Measurements from ENCODE around the gene DCBLD2. TPM values are rescaled to one million over a fixed set of nuclear protein-coding genes. Genes with fewer than 3 reads are reported as not detected.

Gene DCBLD2
- total RNA-seq, 1 donor from 2014 or later = 33.7 TPM

- Histone ChIP-seq H3K9me3 (replicated peaks) (no peaks in the 10 kb centered on the region), H3K27me3 (ENCODE audit: low read depth) (no peaks in the 10 kb centered on the region), H3K4me1 (peaks cover 12% of the 10 kb centered on the region), H3K36me3 (peaks cover 57% of the 10 kb centered on the region), H3K4me3 (no peak overlapping the region), H3K27ac (replicated peaks) (no peak overlapping the region)
- no peak for TF ChIP-seq CTCF (IDR thresholded peaks at IDR 0.05; ENCODE audit: borderline replicate concordance)
- DNase-seq = no peak
- intact Hi-C loops (cut with micrococcal nuclease) = no loop called here
These were observed 95.9 kb downstream of the DCBLD2 start for GRCh38 chr3:98805571-98805970.

GRCh38 chr3:98801043-98801747 is 100.3 kb downstream of the DCBLD2 start:
- H3K27ac ChIP-seq (replicated peaks) = no peak overlapping the region
- H3K27me3 ChIP-seq (ENCODE audit: low read depth) = no peaks in the 10 kb centered on the region
- H3K4me1 ChIP-seq = no peaks in the 10 kb centered on the region
- DNase-seq = no peak
- no peak overlapping the region for H3K4me3 ChIP-seq
- H3K36me3 ChIP-seq = peaks cover 43% of the 10 kb centered on the region
- peak; percentile 40 for TF ChIP-seq CTCF (IDR thresholded peaks at IDR 0.05; ENCODE audit: borderline replicate concordance)
- intact Hi-C loops (cut with micrococcal nuclease) = no loop called here
- no peaks in the 10 kb centered on the region for H3K9me3 ChIP-seq (replicated peaks)

DNA sequence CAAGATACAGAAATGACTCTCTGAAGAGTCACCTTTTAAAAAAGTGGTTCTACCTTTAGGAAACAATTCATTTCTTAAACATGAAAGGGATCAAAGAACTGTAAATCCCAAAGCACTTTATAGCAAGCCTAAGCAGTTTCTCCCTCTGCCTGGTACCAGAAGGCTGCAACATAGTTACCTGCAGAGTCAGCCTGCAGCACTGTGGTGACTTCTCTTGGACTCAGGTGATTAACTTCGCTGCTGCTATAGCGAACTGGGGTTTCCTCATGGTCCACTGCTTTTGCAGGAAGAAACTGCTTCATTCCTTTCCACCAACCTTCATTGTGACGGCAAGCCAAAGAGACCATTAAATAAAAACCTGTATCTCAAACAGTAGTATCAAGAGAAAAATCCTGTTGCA is 101.1 kb downstream of the DCBLD2 start:
- Histone ChIP-seq H3K36me3 (peaks cover 42% of the 10 kb centered on the region), H3K27me3 (ENCODE audit: low read depth) (no peaks in the 10 kb centered on the region), H3K4me3 (no peak overlapping the region), H3K4me1 (no peaks in the 10 kb centered on the region), H3K9me3 (replicated peaks) (no peaks in the 10 kb centered on the region), H3K27ac (replicated peaks) (no peak overlapping the region)
- intact Hi-C loops (cut with micrococcal nuclease) = no loop called here
- no peak for TF ChIP-seq CTCF (IDR thresholded peaks at IDR 0.05; ENCODE audit: borderline replicate concordance)
- DNase-seq = no peak

GRCh38 chr3:98799479-98799878 is 102.0 kb downstream of the DCBLD2 start:
- intact Hi-C loops (cut with micrococcal nuclease) = loop anchor here (5.0 kb wide), 1 partner anchor 197 kb away; no protein-coding TSS in a partner anchor
- H3K27ac ChIP-seq (replicated peaks) = no peak overlapping the region
- H3K36me3 ChIP-seq = peaks cover 39% of the 10 kb centered on the region
- no peaks in the 10 kb centered on the region for H3K27me3 ChIP-seq (ENCODE audit: low read depth)
- no peaks in the 10 kb centered on the region for H3K9me3 ChIP-seq (replicated peaks)
- TF ChIP-seq CTCF (IDR thresholded peaks at IDR 0.05; ENCODE audit: borderline replicate concordance) = no peak
- no peak for DNase-seq
- H3K4me3 ChIP-seq = no peak overlapping the region
- no peaks in the 10 kb centered on the region for H3K4me1 ChIP-seq

DNA sequence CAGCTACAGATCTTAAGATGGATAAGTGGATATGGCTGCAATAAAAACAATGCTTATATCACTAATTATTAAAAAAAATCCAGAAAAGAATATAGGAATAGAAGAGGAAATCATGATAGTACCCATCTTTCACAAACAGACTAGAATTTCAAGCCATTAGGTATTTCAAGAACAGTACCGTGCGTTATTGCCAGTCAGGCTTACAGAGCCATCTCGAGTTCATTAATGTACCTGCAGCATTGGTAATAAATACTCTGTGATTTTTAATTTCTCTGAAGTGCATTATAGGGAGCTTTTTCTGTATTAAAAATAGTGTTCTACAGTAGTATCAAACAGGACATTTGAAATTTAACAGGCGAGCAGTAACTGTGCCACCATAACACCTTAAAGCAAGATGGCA is 102.7 kb downstream of the DCBLD2 start:
- no peaks in the 10 kb centered on the region for H3K27me3 ChIP-seq (ENCODE audit: low read depth)
- peaks cover 39% of the 10 kb centered on the region for H3K36me3 ChIP-seq
- no peaks in the 10 kb centered on the region for H3K9me3 ChIP-seq (replicated peaks)
- H3K4me1 ChIP-seq = no peaks in the 10 kb centered on the region
- intact Hi-C loops (cut with micrococcal nuclease) = loop anchor here (5.0 kb wide), 1 partner anchor 197 kb away; no protein-coding TSS in a partner anchor
- TF ChIP-seq CTCF (IDR thresholded peaks at IDR 0.05; ENCODE audit: borderline replicate concordance) = peak; percentile 45
- H3K27ac ChIP-seq (replicated peaks) = no peak overlapping the region
- no peak for DNase-seq
- H3K4me3 ChIP-seq = no peak overlapping the region

All from left ventricle myocardium inferior (tissue), 1 donor.